HS-27A (cell line): ENCODE results near the gene LPIN3.
"Not testable (repeated sequence)": the region's sequence is repeated elsewhere in the genome, so short reads cannot be mapped to it uniquely, and the experiment has no call there.

Experiments used
- DNase-seq: peaks from one replicate; pipeline ENCODE4 v3.0.0-alpha.2; 2012; ENCODE audit warnings: low read depth, missing footprints

The LPIN3 gene, protein sequence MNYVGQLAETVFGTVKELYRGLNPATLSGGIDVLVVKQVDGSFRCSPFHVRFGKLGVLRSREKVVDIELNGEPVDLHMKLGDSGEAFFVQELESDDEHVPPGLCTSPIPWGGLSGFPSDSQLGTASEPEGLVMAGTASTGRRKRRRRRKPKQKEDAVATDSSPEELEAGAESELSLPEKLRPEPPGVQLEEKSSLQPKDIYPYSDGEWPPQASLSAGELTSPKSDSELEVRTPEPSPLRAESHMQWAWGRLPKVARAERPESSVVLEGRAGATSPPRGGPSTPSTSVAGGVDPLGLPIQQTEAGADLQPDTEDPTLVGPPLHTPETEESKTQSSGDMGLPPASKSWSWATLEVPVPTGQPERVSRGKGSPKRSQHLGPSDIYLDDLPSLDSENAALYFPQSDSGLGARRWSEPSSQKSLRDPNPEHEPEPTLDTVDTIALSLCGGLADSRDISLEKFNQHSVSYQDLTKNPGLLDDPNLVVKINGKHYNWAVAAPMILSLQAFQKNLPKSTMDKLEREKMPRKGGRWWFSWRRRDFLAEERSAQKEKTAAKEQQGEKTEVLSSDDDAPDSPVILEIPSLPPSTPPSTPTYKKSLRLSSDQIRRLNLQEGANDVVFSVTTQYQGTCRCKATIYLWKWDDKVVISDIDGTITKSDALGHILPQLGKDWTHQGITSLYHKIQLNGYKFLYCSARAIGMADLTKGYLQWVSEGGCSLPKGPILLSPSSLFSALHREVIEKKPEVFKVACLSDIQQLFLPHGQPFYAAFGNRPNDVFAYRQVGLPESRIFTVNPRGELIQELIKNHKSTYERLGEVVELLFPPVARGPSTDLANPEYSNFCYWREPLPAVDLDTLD

DNA sequence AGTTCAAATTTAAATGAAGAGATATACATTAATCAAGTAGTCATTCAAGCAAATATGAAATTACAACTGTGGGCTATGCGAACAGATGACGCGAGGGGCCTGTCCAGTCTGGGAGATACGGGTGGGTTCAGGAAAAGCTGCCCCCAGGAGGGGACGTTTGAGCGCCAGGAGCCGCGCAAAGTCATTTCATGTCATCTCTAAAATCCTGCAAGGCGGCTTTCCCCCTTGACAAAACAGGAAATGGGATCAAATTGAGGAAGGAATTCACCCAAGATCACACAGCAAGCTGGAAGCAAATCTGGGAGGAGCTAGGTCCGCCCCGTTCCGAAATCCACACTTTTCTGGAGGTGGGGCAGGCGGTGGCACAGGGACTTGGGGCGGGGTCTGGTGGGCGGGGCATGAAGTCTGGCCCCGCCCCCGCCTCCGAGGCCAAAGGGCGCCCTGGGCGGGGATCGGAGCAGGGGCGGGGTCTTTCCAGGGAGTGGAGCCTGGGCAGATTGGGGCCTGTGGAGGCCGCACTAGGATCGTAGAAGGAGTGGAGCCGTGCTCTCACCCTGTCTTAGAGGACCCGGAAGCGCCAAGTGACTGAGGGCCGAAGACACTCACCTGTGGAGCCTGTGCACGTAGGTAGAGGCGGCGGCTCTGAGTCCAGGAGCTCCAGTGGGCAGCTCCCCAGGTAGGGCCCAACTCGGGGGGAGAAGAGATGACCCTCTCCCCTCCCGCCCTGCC lies at the start of gene LPIN3:
TSS of gene LPIN3 (plus strand) at position 495 of the 729 bp plus-strand sequence. CDS start 4,983 bp downstream, outside the sequence.
- DNase-seq = peak; percentile 67

DNA sequence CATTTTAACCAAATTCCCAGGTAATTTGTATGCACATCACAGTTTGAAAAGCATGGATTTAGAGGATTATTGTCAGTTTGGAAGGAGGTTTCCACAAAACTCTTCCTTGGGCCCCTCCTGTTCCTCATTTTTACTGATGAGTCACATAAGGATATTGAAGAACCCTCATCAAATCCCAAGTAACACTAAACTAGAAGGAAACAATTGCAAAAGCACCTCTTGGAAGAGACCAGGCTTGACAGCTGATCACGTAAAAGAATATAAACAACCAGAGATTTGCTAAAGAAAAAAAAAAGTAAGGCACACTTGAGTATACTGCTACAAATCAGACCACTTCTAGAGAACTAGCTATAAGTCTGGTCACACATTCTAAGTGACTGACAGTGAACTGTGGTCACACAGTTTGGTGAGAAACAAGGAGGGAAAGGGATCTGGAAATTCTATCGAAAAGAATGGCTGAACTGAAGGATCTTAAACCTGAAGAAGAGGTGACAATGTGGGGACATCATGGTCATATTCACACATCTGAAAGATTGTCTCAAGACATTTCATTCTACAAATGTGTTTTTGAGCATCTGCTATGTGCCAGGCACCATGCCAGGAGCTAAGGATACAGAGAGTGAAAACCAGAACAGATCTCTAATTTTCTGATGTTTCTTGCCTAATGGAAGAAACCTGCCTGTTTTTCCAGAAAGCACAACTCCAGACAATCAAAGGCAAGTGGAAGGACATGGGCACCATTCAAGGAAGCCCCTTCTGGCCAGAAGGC lies 47.2 kb upstream of the LPIN3 start:
- DNase-seq = no peak

DNA sequence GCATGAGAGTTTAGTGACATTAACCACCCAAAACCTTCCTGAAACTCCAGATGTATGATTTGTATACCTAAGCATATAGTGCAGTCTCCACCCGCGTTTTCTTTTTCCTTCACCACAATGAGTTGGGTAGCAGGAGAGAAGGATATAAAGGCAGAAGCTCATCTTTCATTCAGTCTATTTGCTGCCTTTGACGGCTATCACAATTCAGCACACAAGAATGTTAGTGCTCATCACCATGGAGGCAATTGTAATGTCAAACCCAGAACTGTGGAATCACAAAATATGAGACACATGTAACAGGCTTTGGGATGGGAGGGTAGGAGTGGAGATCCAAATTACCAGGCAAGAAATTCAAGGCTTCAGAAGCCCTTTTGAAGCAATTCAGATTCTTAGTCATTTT lies 40.7 kb upstream of the LPIN3 start:
- no peak for DNase-seq

DNA sequence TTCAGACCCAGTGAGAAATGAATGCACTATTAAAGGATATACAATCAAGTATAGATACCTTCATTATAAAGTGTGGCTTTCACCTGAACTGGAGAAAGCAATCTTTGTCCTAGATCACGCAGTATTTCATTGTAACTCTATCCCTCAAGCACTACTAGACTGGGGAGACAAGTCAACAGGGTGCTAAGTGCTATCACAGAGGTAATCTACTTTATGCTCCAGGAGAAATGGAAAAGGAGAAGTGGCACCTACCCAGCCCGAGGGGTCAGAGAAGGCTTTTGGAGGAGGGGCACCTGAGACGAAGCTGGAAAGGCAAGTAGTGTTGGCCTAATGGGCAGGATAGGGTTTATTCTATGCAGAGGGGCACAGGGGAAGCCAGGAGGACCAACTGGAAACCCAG lies 40.2 kb upstream of the LPIN3 start:
- DNase-seq = no peak

DNA sequence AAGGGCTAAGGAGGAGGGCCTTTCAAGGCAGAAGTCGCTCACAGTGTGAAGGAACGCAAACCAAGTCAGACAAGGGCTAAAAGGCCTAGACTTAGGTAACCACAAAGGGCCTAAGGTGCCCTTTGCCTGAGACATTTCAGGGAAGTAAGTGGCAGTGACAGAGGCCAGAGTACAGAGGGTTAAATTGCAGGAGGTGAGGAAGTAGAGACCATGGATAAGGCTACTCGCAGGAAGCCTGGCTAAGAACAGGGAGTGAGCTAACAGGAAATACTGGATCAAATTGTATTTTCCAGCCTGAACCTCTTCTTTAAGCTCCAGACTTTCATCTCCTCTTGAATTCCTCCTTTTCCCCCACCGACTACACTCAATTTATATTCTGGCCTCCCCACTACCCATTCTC lies 39.7 kb upstream of the LPIN3 start:
- DNase-seq = no peak

DNA sequence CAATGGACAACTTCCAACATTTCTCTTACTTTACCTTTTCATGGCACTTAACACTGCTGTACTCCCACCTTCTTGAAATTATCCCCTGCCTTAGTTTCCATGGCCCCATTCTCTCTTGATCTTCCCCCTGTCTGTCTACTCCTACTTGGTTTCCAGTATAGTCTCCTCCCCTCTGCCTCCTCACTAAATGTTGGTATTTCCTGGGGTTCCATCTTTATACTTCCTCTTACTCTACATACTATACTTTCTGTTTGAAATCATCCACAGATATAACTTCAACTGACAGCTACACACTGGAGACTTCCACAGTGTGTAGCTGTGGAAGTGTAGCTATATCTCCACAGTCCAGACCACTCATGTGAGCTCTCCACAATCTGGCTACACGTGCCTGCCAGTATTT lies 36.6 kb upstream of the LPIN3 start:
- no peak for DNase-seq

DNA sequence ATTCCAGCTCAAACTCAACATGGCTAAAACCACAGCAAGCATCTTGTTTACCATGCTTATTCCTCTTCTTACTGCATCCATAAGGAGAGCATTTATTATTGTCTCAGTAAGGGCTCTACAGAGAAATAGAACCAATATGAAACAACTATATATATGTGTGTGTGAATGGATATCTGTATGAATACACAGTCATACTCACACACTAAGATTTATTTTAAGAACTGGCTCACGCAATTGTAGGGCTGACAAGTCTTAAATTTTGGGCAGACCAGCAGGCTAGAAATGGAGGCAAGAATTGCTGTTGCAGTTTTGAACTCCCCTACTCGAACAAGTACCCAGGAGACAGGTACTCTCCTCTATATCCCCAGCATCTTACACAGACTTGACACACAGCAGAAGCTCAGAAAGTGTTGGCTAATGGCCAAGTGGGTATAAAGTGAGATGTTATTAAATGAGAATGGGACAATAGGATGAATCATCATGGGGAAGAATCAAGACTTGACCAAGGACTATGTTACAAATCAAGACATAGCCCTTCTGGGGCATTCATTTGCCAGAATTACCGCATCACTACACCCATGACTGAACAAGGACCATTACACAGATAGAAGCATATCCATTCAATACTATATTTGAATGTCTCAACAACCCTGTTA lies 36.1 kb upstream of the LPIN3 start:
- DNase-seq = no peak

DNA sequence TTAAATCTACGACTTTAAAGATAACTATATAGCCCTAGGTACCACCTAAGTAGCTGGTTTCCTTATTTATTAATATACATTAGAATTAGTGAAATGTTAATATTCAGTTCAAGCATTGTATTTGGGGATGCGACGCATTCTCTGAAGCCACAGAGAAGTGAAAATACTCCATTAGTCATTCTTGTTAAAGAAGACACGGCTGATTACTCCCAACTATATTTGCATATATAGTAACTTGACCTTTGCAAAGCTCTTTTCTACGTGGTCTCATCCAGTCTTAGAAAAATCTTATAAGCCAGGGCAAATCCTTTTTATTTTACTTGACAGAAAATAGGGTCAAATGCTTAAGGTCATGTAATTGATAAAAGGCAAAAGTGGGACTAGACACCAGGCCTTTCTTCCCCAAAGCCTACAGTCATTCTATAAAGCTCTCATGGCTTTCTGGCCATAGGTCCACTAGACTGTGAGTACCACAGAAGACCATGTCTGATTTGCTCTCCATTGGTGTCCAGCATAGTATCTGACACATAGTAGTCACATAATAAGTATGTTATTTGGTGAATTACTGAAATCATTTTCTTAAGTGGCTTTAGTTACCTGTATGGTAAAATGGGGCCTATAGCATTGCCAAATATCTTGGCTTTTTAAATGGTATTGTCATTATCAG lies 34.4 kb upstream of the LPIN3 start:
- no peak for DNase-seq

DNA sequence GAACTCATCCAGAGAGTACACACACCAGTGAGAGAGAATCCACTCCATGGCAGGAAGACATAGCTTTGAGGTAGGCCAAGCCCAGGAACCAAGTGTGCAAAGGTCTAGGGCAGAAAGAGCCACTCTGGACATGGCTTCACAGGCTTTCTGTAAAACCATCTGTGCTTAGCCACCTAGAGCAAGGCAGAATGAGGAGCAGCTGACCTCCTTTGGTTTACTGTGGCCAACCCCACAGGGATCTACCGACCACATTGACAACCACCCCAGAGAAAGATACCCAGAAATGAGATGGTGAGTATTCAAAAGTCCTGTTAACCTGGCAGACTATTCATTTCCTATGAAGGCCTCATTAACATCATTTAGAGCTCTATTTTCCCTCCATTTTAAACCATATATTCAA lies 33.6 kb upstream of the LPIN3 start:
- DNase-seq = no peak

DNA sequence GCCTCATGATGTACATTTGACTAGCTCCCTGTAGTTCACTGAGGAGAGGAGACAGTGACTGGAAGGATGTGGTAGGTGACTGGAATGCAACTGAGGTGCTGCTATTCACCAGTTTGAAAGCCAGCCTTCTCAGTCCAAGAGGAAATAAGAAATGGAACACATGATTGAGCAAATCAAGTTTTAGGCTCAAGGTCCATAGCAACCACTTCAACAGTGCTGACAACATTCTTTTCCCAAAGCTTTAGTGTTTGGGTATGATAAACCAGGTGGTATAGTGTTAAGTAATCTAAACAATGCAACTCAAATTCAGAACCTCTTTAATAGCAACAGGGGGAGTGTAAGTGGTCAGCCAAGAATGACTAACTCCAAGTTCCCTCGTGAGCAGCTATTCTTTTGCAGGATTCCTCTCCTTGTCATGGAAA lies 32.3 kb upstream of the LPIN3 start:
- DNase-seq = no peak

DNA sequence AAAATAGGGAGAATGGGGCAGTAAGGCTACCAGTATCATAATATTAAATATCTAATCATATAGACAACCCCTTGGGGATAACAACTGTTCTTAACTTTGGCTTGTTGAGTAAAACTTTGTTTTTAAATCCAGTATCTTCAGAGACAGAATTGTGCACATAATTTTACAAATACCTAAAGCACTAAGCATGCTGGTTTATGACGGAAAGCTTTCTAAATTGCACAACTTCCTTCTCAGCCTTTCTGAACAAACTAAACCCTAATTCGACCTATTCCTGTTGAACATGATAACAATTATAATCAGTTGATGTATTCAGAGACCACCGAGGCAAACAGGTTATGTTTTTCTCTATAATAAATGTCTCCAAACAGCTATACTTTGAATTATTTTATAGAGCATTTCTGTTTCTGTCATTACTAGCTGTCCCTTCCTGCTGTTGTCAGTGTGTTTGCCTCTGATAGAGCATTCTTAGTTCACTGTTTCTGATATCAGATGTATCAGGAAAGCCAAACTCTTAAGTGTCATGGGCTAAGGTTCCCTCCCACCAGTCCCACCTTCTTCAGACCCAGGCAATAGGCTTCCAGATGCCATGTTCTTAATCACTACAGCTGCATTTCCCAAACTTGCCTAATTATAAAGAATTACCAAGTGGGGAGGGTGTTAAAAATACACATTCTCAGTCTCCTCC lies 31.8 kb upstream of the LPIN3 start:
- DNase-seq = no peak

DNA sequence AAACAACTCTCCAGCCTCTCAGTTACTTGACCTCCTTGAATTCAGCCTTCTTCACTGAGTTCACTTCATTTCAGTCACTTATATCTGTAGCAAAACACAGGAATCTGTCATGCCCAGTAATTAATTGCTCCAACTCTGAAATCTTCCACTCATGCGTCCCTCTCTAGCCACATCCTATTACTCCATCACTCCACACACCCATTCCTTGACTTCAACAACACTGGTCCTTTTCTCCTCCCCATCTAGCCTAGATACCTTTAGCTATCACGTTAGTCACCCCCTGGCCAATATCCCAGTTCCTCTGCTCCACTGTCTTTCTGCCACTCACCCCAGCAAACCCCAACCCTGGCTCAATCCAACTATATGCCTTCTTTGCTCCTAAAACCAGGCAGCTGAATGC lies 30.8 kb upstream of the LPIN3 start:
- no peak for DNase-seq

DNA sequence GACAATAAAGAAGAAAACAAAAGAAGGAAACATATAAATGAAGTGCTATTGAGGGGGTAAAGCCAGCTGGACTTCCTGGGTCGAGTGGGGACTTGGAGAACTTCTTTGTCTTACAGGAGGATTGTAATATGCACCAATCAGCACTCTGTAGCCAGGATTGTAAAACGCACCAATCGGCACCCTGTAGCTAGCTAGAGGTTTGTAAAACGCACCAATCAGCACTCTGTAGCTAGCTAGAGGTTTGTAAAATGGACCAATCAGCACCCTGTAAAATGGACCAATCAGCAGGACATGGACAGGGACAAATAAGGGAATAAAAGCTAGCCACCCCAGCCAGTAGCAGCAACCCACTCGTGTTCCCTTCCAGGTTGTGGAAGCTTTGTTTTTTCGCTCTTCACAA lies 28.6 kb upstream of the LPIN3 start:
- not testable (repeated sequence) for DNase-seq

DNA sequence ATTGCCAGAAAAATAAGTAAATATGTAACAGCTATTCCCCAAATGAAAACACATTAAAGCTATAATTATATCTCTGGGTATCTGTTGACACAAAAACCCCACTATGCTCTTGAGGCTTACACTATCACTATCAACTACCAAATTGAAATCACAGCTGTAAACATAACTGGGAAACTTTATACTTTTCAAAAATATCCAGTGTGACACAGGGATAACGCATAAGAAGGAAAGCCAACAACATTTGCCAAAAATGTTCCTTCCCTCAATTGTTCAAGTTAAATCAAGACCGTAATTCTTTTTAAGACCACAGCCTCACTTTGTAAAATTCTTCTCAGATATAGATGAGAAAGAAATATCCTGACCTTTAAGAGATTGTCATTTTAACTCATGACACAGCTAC lies 26.2 kb upstream of the LPIN3 start:
- no peak for DNase-seq

DNA sequence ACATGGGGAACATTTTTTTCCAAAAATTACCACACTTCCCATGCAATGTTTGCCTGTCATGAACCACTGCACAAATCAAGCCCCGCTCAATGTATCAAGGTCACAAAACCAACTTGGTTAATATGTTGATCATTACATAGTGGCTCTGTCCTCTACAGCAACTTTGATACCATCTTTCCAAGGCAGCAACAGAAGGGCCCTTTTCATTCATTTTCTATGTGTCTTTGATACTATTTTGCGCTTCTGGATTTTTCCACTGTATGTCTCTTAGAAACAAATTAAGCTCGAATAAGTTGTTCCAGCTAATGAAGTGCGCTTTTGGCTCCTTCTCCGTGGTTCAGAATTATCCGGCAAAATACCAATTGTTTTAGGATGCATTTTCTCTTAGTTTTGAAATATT lies 24.6 kb upstream of the LPIN3 start:
- DNase-seq = no peak

DNA sequence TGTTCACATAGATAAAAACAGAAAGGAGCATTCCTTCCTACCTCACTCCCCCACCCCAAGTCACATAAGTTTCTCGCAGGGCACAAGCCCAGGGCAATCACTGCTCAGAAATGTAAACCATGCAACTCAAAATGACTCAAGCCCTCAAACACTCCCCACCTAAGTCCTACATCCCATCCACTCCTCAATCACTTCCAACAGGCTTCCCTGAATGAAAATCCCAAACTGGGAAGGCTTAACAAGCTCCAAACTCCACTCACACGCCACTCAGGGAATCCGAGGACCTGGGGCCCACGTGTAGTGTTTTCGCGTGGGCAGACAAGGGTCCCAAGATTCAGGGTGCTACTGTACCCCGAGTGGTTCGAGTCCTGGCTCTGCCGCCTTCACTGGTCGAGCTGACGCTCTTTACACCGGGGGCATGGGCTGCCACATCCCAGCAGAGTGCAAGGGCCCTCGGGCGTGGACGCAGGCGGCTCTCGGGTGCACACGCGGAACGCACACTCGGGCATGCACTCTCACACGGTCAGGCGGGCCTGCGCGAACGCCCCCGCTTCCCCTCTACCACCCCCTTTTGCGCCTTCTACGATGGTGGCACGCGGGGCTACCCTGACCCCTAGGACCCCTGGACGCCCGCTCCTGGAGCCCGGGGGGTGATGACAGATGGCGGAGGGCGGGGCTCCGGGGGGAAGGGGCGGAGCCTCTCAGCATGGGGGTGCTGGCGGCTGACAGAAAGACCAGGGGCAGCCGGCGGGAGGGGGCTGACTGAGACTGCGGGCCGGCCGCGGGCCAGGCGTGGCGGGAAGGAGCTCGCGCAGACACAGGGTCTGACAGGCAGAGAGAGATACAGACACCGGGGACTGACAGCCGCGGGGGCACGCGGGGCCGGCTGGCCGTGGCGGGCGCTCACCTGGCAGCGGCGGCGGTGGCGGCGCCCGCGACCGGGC lies 23.7 kb upstream of the LPIN3 start:
- DNase-seq = peak; percentile 93

DNA sequence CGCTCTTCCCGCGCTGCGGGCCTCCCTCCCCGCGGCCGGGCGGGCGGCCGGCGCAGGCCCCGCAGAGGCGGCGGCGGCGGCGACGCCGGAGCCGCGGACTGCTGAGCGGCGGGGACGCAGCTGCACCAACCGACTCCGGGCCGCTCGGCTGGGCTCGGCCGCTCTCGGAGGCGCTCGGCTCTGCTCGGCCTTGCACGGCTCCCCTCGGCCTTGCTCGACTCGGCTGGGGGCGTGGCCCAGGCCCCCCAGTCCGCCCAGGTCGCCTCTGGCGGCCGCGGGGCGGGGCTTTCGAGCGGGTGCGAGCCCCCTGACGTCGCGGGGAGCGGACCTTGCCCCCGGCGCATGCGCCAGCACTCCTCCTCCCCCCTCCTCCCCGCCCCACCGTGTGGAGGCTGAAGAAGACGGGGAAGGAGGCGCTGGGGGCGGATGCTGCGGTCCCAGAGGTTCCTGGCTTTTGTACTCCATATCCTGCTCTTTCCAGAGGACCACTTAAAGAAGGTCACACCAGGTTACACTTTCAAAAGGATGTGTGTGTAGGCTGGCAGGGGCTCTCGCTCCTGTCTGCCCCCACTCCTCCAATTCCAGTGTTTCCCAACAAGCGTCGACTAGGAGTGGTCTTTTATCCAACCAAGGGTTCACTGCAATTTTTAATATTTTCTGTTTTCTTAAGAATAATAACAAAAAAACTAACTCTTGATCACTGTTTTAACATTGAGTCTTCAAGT lies 22.9 kb upstream of the LPIN3 start, which contains the start of gene ZHX3:
TSS of gene ZHX3 (minus strand) at position 186 of the 725 bp plus-strand sequence. CDS start 112,815 bp downstream, outside the sequence.
- peak; percentile 87 for DNase-seq

DNA sequence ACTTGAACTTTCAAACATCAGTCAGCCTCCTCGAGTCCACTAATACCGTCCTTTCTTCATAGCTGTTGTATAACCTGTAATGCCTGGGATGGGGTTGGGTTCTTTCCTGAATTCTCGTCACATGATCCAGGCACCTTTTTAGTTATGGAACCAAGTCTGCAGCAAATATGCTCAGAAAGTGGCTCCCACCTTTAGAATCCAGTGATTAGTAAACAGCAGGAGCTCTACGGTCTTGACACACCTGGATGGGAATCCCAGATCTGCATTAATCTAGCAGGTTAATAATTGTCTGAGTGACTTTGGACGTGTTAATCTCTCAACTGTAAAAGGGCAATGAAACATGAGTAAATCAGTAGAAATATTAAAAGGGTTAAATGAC lies 22.4 kb upstream of the LPIN3 start:
- DNase-seq = no peak
